Retina (tissue), 1 donor: Measurements from ENCODE around the gene PSD4.

Source experiments
- DNase-seq: peaks from one replicate; pipeline ENCODE4 v3.0.0-alpha.2; 2016

The PSD4 gene

GRCh38 chr2:113185664-113186432 is 12.1 kb downstream of the PSD4 start:
- DNase-seq: no peak

GRCh38 chr2:113186433-113186796 is 12.6 kb downstream of the PSD4 start:
- DNase-seq: no peak

GRCh38 chr2:113187771-113188170 is 14.0 kb downstream of the PSD4 start:
- DNase-seq: no peak

GRCh38 chr2:113190871-113191270 is 17.1 kb downstream of the PSD4 start:
- no peak for DNase-seq

GRCh38 chr2:113192459-113193100 is 18.8 kb downstream of the PSD4 start:
- no peak for DNase-seq

- DNase-seq: no peak
Observed at GRCh38 chr2:113195923-113196501, 22.2 kb downstream of the PSD4 start.

GRCh38 chr2:113196839-113197238 is 23.1 kb downstream of the PSD4 start:
- DNase-seq: no peak

- DNase-seq: no peak
Observed at GRCh38 chr2:113197347-113198047, 23.7 kb downstream of the PSD4 start.

GRCh38 chr2:113198048-113198789 is 24.4 kb downstream of the PSD4 start:
- no peak for DNase-seq

GRCh38 chr2:113198790-113199612 is 25.2 kb downstream of the PSD4 start:
- DNase-seq: peak; percentile 95

GRCh38 chr2:113200236-113200635 is 26.5 kb downstream of the PSD4 start:
- no peak for DNase-seq

- DNase-seq: no peak
Observed at GRCh38 chr2:113200736-113201490, 27.1 kb downstream of the PSD4 start.

GRCh38 chr2:113201496-113202304 is 27.9 kb downstream of the PSD4 start:
- DNase-seq: peak; percentile 32

GRCh38 chr2:113202305-113203216 is 28.8 kb downstream of the PSD4 start:
- peak; percentile 86 for DNase-seq

- DNase-seq: no peak
Observed at GRCh38 chr2:113203217-113203530, 29.4 kb downstream of the PSD4 start.

GRCh38 chr2:113203901-113204519 is 30.2 kb downstream of the PSD4 start:
- peak; percentile 86 for DNase-seq

- DNase-seq: no peak
Observed at GRCh38 chr2:113206251-113206650, 32.5 kb downstream of the PSD4 start.

GRCh38 chr2:113207021-113207420 is 33.2 kb downstream of the PSD4 start:
- no peak for DNase-seq

- DNase-seq: no peak
Observed at GRCh38 chr2:113208396-113208795, 34.6 kb downstream of the PSD4 start.
